Testis (tissue), 3 donors: ENCODE results near the gene FAM131B. TPM values are rescaled to one million over a fixed set of nuclear protein-coding genes. Genes with fewer than 3 reads are reported as not detected.
A peak's percentile ranks its signal among the peaks of the same experiment; 100 is the strongest.

ENCODE experiments used
- DNase-seq: peaks from one replicate; pipeline ENCODE4 v3.0.0-alpha.2; 2019
- H3K27ac ChIP-seq, 2 donors: fragments of 200-600 bp; sonication (generic); one replicate each; pipeline ENCODE4 v1.5.1; 2019
- H3K27me3 ChIP-seq: fragments of 200-600 bp; sonication (generic); one replicate; pipeline ENCODE4 v1.5.1; 2019
- H3K36me3 ChIP-seq: fragments of 200-600 bp; sonication (generic); one replicate; pipeline ENCODE4 v1.5.1; 2017; ENCODE audit warnings: low read depth; ENCODE audit errors: missing control alignments
- H3K4me1 ChIP-seq: fragments of 200-600 bp; sonication (generic); one replicate; pipeline ENCODE4 v1.5.1; 2019
- H3K4me3 ChIP-seq, 2 donors: fragments of 200-600 bp; sonication (generic); one replicate each; pipeline ENCODE4 v1.5.1; 2017 to 2019
- H3K9me3 ChIP-seq: fragments of 200-600 bp; sonication (generic); one replicate; pipeline ENCODE4 v1.5.1; 2017
- CTCF ChIP-seq, 3 experiments: fragments of 450-650 bp in 2 of 3; fragments of 200-600 bp in 1 of 3; sonication (generic) in 1 of 3; IDR thresholded peaks; one replicate each; pipeline ENCODE4 v1.5.1; 2016 to 2019; ENCODE audit warnings: antibody characterized with exemption in 3 of 3, mild to moderate bottlenecking in 2 of 3, moderate library complexity in 1 of 3
- POLR2A ChIP-seq: fragments of 450-650 bp; IDR thresholded peaks from one replicate; pipeline ENCODE4 v1.6.1; 2017; ENCODE audit warnings: antibody characterized with exemption, mild to moderate bottlenecking, moderate library complexity
- WGBS, 2 donors: methylation state at CpG; one replicate each; pipeline ENCODE4 v1.1.5; 2018; 5-methylcytosine and 5-hydroxymethylcytosine counted together
- intact Hi-C: fragments of 100-400 bp; cut with DNase I; formaldehyde crosslinking; loops from one replicate; pipeline ENCODE4 v1.15.1; 2023; ENCODE audit warnings: low total_unique reads
- microRNA-seq, 2 donors: library from miRNA; unstranded; fragments of <30 nt; microRNA quantifications; one replicate each; pipeline ENCODE4, GENCODE V29; 2016; ENCODE audit warnings: borderline number of aligned reads in 2 of 2, borderline replicate concordance in 1 of 2
- polyA plus RNA-seq: library from polyadenylated mRNA; stranded (reverse); fragments of 350-450 nt; fragmentation: Illumina TruSeq; extraction: RNeasy Lipid Tissue Mini Kit (QIAGEN cat#74804); gene quantifications from one replicate; pipeline ENCODE4 v1.2.3, GENCODE V29; 2014; ENCODE audit warnings: low read depth, low replicate concordance; ENCODE audit not compliant: insufficient read depth
- small RNA-seq, 2 donors: library from RNA; depleted of rRNA; stranded (forward); fragments of <200 nt; gene quantifications; one replicate each; pipeline ENCODE3, GENCODE V24; 2016
- total RNA-seq, 2 donors: library from RNA; depleted of rRNA; stranded (reverse); fragments of >200 nt; gene quantifications; one replicate each; pipeline ENCODE4 v1.2.3, GENCODE V29; 2016

Gene FAM131B
- total and polyA plus RNA-seq, 3 donors from 2014 or later = 1.2 TPM

GRCh38 chr7:143305423-143306070 is 57.0 kb downstream of the FAM131B start:
- H3K36me3 ChIP-seq = no peaks in the 10 kb centered on the region

GRCh38 chr7:143304938-143305337 is 57.6 kb downstream of the FAM131B start:
- Histone ChIP-seq H3K4me1 (no peaks in the 10 kb centered on the region), H3K27ac (no peak overlapping the region), H3K36me3 (no peaks in the 10 kb centered on the region), H3K9me3 (no peaks in the 10 kb centered on the region), H3K27me3 (no peaks in the 10 kb centered on the region), H3K4me3 (no peak overlapping the region)
- intact Hi-C loops = no loop called here
- DNase-seq = no peak
- 90 to 95% methylated on average over 6 of the region's 6 CpGs for WGBS, 2 donors
- TF ChIP-seq CTCF (IDR thresholded peaks at IDR 0.05) = no peak
- no peak for TF ChIP-seq POLR2A

More at GRCh38 chr7:143305423-143306070, 57.0 kb downstream of the FAM131B start:
- Histone ChIP-seq H3K27ac (no peak overlapping the region), H3K4me3 (no peak overlapping the region), H3K4me1 (no peaks in the 10 kb centered on the region), H3K27me3 (no peaks in the 10 kb centered on the region), H3K9me3 (no peaks in the 10 kb centered on the region)
- TF ChIP-seq CTCF (IDR thresholded peaks at IDR 0.05) = peak; percentile 25 to 62 (median 59)
- TF ChIP-seq POLR2A = no peak
- peak; percentile 82 for DNase-seq
- intact Hi-C loops = no loop called here
- WGBS, 2 donors = 62 to 66% methylated on average over 10 of the region's 10 CpGs

GRCh38 chr7:143303733-143304132 is 58.8 kb downstream of the FAM131B start:
- H3K27ac ChIP-seq = no peak overlapping the region
- intact Hi-C loops = no loop called here
- no peaks in the 10 kb centered on the region for H3K36me3 ChIP-seq
- no peaks in the 10 kb centered on the region for H3K9me3 ChIP-seq
- 94 to 95% methylated on average over 10 of the region's 10 CpGs for WGBS, 2 donors
- H3K4me3 ChIP-seq = no peak overlapping the region
- H3K4me1 ChIP-seq = no peaks in the 10 kb centered on the region
- DNase-seq = no peak
- no peak for TF ChIP-seq CTCF (IDR thresholded peaks at IDR 0.05)
- TF ChIP-seq POLR2A = no peak
- no peaks in the 10 kb centered on the region for H3K27me3 ChIP-seq

Small RNA genes within 50 kb of the gene (microRNA-seq; reads per million reads assigned to microRNA genes)
- 0 to 1.4 reads per million in 2 donors for gene MIR6892

Small RNA genes within 50 kb of the gene (small RNA-seq; reads per million reads assigned to genes)
- gene MIR6892 = 0 to 1.9 reads per million in 2 donors

Other genes with a start within 250 kb of the FAM131B start
- gene PIP, start 230.6 kb downstream of the FAM131B start, total RNA-seq = not detected
- gene PIP, start 230.6 kb downstream of the FAM131B start, polyA plus RNA-seq = not detected
- gene TAS2R39, start 179.3 kb downstream of the FAM131B start, total RNA-seq = not detected
- gene TAS2R39, start 179.3 kb downstream of the FAM131B start, polyA plus RNA-seq = not detected
- gene TAS2R40, start 140.7 kb downstream of the FAM131B start, total RNA-seq = not detected
- not detected for gene TAS2R40, start 140.7 kb downstream of the FAM131B start, polyA plus RNA-seq
- 100 to 1,000 TPM; 105 to 136 TPM for gene GSTK1, start 99.3 kb downstream of the FAM131B start, total RNA-seq
- gene GSTK1, start 99.3 kb downstream of the FAM131B start, polyA plus RNA-seq = 169 TPM
- gene TMEM139, start 77.8 kb downstream of the FAM131B start, total RNA-seq = 1 to 10 TPM; 1.1 to 2.2 TPM
- 5.3 TPM for gene TMEM139, start 77.8 kb downstream of the FAM131B start, polyA plus RNA-seq
- gene CASP2, start 74.4 kb downstream of the FAM131B start, total RNA-seq = 10 to 100 TPM; 23.6 to 26.5 TPM
- 20.7 TPM for gene CASP2, start 74.4 kb downstream of the FAM131B start, polyA plus RNA-seq
- 1 to 10 TPM; 1.1 to 1.4 TPM for gene CLCN1, start 46.6 kb downstream of the FAM131B start, total RNA-seq
- gene CLCN1, start 46.6 kb downstream of the FAM131B start, polyA plus RNA-seq = 2.7 TPM
- 100 to 1,000 TPM; 164 to 222 TPM for gene ZYX, start 18.6 kb upstream of the FAM131B start, total RNA-seq
- 190 TPM for gene ZYX, start 18.6 kb upstream of the FAM131B start, polyA plus RNA-seq
- gene EPHA1, start 46.1 kb upstream of the FAM131B start, total RNA-seq = 1 to 10 TPM; 5.9 to 8.5 TPM
- gene EPHA1, start 46.1 kb upstream of the FAM131B start, polyA plus RNA-seq = 9.8 TPM
- not detected for gene TAS2R60, start 80.7 kb upstream of the FAM131B start, total RNA-seq
- not detected for gene TAS2R60, start 80.7 kb upstream of the FAM131B start, polyA plus RNA-seq
- under 1 TPM in 1 of 2 donors, not detected in 1; 0.55 TPM for gene TAS2R41, start 115.2 kb upstream of the FAM131B start, total RNA-seq
- gene TAS2R41, start 115.2 kb upstream of the FAM131B start, polyA plus RNA-seq = not detected
- gene CTAGE15, start 209.1 kb upstream of the FAM131B start, total RNA-seq = 1 to 10 TPM; 2.7 to 6.5 TPM
- gene CTAGE15, start 209.1 kb upstream of the FAM131B start, polyA plus RNA-seq = 3.0 TPM